ENCODE measurements around the gene CTPS1.

CTPS1 gene

GRCh38 chr1:41003127-41003639 is 23.7 kb downstream of the CTPS1 start:
- no peak for DNase-seq

GRCh38 chr1:41003640-41004220 is 24.2 kb downstream of the CTPS1 start:
- no peak for DNase-seq

- no peak for DNase-seq
Observed at GRCh38 chr1:41005876-41006275, 26.4 kb downstream of the CTPS1 start.

GRCh38 chr1:41006942-41007865 is 27.7 kb downstream of the CTPS1 start:
- no peak for DNase-seq

GRCh38 chr1:41009466-41009865 is 30.0 kb downstream of the CTPS1 start:
- DNase-seq: no peak

- DNase-seq: no peak
Observed at GRCh38 chr1:41010345-41010744, 30.8 kb downstream of the CTPS1 start.

- DNase-seq: no peak
Observed at GRCh38 chr1:41013024-41013423, 33.5 kb downstream of the CTPS1 start.

GRCh38 chr1:41013796-41014195 is 34.3 kb downstream of the CTPS1 start:
- DNase-seq: no peak

GRCh38 chr1:41014871-41015270 is 35.4 kb downstream of the CTPS1 start:
- DNase-seq: no peak

GRCh38 chr1:41015281-41015896 is 35.9 kb downstream of the CTPS1 start:
- no peak for DNase-seq

- no peak for DNase-seq
Observed at GRCh38 chr1:41015897-41016470, 36.5 kb downstream of the CTPS1 start.

GRCh38 chr1:41017141-41018017 is 37.9 kb downstream of the CTPS1 start:
- no peak for DNase-seq

- no peak for DNase-seq
Observed at GRCh38 chr1:41018018-41018410, 38.5 kb downstream of the CTPS1 start.

- no peak for DNase-seq
Observed at GRCh38 chr1:41019353-41019745, 39.9 kb downstream of the CTPS1 start.

GRCh38 chr1:41020109-41020576 is 40.6 kb downstream of the CTPS1 start:
- no peak for DNase-seq

GRCh38 chr1:41020654-41021053 is 41.2 kb downstream of the CTPS1 start:
- DNase-seq: no peak

GRCh38 chr1:41021526-41022308 is 42.2 kb downstream of the CTPS1 start, which contains the start of gene SLFNL1:
Gene SLFNL1, minus strand, starts transcription at chr1:41021725. Its CDS starts 1,065 bp downstream, at chr1:41020660.
- no peak for DNase-seq

GRCh38 chr1:41022424-41022823 is 42.9 kb downstream of the CTPS1 start:
- DNase-seq: no peak

- DNase-seq: no peak
Observed at GRCh38 chr1:41023279-41023990, 43.9 kb downstream of the CTPS1 start.

GRCh38 chr1:41024953-41025352 is 45.5 kb downstream of the CTPS1 start:
- no peak for DNase-seq
